ENCODE data around the gene ARMC2. TPM values are rescaled to one million over a fixed set of nuclear protein-coding genes. Genes with fewer than 3 reads are reported as not detected.

Gene ARMC2
- total and polyA plus RNA-seq, 2 experiments from 2014 or later = 2.7 to 4.4 TPM

GRCh38 chr6:108988296-108988695 lies 140.1 kb downstream of the ARMC2 start (continued):
- TF ChIP-seq ZNF462 (CRISPR knock-in tag; IDR thresholded peaks at IDR 0.05) = no peak
- no peak for TF ChIP-seq CREB1 (CRISPR knock-in tag; IDR thresholded peaks at IDR 0.05; ENCODE audit: low read depth)
- no peak for TF ChIP-seq CTCF (conservative IDR thresholded peaks at IDR 0.05; ENCODE audit: low read depth in 2 of 2)
- TF ChIP-seq ETS1 (IDR thresholded peaks at IDR 0.05) = no peak
- TF ChIP-seq REST (IDR thresholded peaks at IDR 0.05; ENCODE audit: unreplicated experiment) = no peak
- TF ChIP-seq ZNF331 (CRISPR knock-in tag; IDR thresholded peaks at IDR 0.05; ENCODE audit: low read depth) = no peak
- TF ChIP-seq ZNF114 (CRISPR knock-in tag; IDR thresholded peaks at IDR 0.05) = no peak
- TF ChIP-seq STAT1 (IDR thresholded peaks at IDR 0.05; ENCODE audit: unreplicated experiment) = no peak
- no peak for TF ChIP-seq JUNB (IDR thresholded peaks at IDR 0.05; ENCODE audit: unreplicated experiment)
- TF ChIP-seq EZH2 (IDR thresholded peaks at IDR 0.05; ENCODE audit: low read depth, unreplicated experiment) = no peak
- no peak for TF ChIP-seq NANOG (IDR thresholded peaks at IDR 0.05; ENCODE audit: borderline replicate concordance)

Measured in GM23338 (cell line).